Body of pancreas (tissue), 4 donors: ENCODE data around the gene CYP3A5.

ENCODE experiments used
- CTCF ChIP-seq, 7 experiments: fragments of 450-650 bp in 4 of 7; fragments of 200-600 bp in 3 of 7; sonication (generic) in 3 of 7; IDR thresholded peaks; one replicate each; pipeline ENCODE4 v1.5.1; 2016 to 2019; ENCODE audit warnings: antibody characterized with exemption in 7 of 7
- POLR2A ChIP-seq, 3 donors: fragments of 450-650 bp; IDR thresholded peaks; one replicate each; pipeline ENCODE4 v1.6.1; 2016; ENCODE audit warnings: antibody characterized with exemption in 3 of 3, mild to moderate bottlenecking in 2 of 3

DNA sequence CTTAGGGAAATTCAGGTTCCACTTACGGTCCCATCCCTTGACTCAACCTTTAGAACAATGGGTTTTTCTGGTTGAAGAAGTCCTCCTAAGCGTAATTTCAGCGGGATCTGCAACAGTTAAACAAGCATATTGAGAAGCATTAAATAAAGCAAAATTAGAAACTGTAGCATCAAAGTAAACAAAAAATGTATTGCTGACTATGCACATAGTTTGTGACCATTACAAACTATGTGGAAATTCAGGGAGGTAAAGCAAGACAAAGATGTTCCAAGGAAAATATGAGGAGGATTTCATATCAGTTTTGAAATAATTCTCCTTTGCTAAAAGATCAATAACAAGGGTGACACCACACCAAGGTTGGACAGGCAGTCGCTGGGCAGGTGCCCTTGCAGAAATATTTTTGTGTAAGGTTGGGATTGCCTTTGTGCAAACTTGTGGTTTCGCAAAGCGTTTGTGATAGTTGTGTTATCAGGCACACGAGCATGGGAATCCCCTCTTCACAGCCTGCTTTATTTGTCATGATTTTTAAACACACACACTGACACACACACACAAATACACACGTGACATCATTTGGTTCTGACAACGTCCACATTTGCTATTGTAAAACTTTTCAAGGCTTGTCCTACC lies 5.4 kb upstream of the CYP3A5 start:
- TF ChIP-seq CTCF (IDR thresholded peaks at IDR 0.05): no peak
- no peak for TF ChIP-seq POLR2A (IDR thresholded peaks at IDR 0.05)
